OCI-LY3 (cell line): ENCODE data around the gene RNF144A.

ENCODE experiments used
- CTCF ChIP-seq: fragments of 200-600, 300-600 bp; sonication (generic); IDR thresholded peaks from 2 replicates; pipeline ENCODE4 v1.5.1; 2014; ENCODE audit warnings: antibody characterized with exemption, low read length, low read depth
- EZH2phosphoT487 ChIP-seq: fragments of 200-600 bp; shearing (Covaris generic); IDR thresholded peaks from 2 replicates; pipeline ENCODE4 v1.6.1; 2018; ENCODE audit warnings: antibody characterized with exemption, mixed run types, low read depth

- TF ChIP-seq CTCF = no peak
- TF ChIP-seq EZH2phosphoT487 = no peak
Observed at GRCh38 chr2:7011356-7012083, 94.3 kb downstream of the RNF144A start.
